Upper lobe of right lung (tissue), 1 donor: ENCODE data around the gene C2orf80. TPM values are rescaled to one million over a fixed set of nuclear protein-coding genes. Genes with fewer than 3 reads are reported as not detected.

Experiments used
- ATAC-seq: fragments of 200-7000 bp; cut with Tn5 transposase; one replicate; pipeline ENCODE4 v1.9.1; 2020; ENCODE audit warnings: mild to moderate bottlenecking, moderate library complexity
- DNase-seq: peaks from one replicate; pipeline ENCODE4 v3.0.0-alpha.2; 2020
- H3K27ac ChIP-seq: fragments of 200-600 bp; one replicate; pipeline ENCODE4 v1.8.0; 2022
- H3K27me3 ChIP-seq: fragments of 200-600 bp; one replicate; pipeline ENCODE4 v1.8.0; 2022; ENCODE audit warnings: mild to moderate bottlenecking
- H3K36me3 ChIP-seq: fragments of 200-600 bp; one replicate; pipeline ENCODE4 v1.8.0; 2022
- H3K4me1 ChIP-seq: fragments of 200-600 bp; one replicate; pipeline ENCODE4 v1.8.0; 2022
- H3K4me3 ChIP-seq: fragments of 200-600 bp; one replicate; pipeline ENCODE4 v1.8.0; 2022; ENCODE audit warnings: mild to moderate bottlenecking
- H3K9me3 ChIP-seq: fragments of 200-600 bp; one replicate; pipeline ENCODE4 v1.8.0; 2022
- intact Hi-C: fragments of 100-400 bp; cut with DNase I; formaldehyde crosslinking; loops from one replicate; pipeline ENCODE4 v1.11.0; 2022
- total RNA-seq: library from RNA; stranded (reverse); fragmentation: NEBNext Ultra II Directional; extraction: Animal tissue kit (Norgen Biotek cat#: 25700); gene quantifications from one replicate; pipeline ENCODE4 v1.2.1, GENCODE V29; 2021
- TF ChIP-seq, protein P1 (sequence below): fragments of 200-600 bp; IDR thresholded peaks from one replicate; pipeline ENCODE4 v1.8.0; 2022; ENCODE audit warnings: antibody characterized with exemption
- donor health status: DM: no; HTN: yes; CAD: no; lungs with severe emphysema.

The C2orf80 gene
- total RNA-seq, 1 donor from 2014 or later: not detected

DNA sequence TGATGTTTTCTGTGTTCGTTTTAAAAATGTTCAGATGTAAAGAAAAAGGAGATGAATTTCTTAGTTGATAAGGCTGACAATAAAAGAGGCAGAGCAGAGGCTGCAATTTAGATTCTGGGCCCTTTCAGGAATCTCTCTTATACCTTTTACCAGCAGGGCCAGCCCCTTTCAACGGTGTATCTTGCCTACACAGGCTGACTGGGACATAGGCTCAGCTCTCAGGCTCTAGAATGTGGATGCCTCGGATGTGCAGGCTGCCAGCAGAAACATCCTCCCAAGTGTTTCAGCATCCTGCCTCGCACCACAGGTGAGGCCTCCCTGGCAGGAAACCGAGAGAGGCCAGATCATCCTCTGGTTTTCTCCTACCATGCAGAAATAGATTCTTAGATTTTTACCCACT lies 3.4 kb downstream of the C2orf80 start:
- intact Hi-C loops: no loop called here
- Histone ChIP-seq H3K4me1 (no peaks in the 10 kb centered on the region), H3K4me3 (no peak overlapping the region), H3K36me3 (no peaks in the 10 kb centered on the region), H3K27ac (no peak overlapping the region), H3K9me3 (no peaks in the 10 kb centered on the region), H3K27me3 (no peaks in the 10 kb centered on the region)
- ATAC-seq (no peak), DNase-seq (no peak)
- TF ChIP-seq, protein P1, sequence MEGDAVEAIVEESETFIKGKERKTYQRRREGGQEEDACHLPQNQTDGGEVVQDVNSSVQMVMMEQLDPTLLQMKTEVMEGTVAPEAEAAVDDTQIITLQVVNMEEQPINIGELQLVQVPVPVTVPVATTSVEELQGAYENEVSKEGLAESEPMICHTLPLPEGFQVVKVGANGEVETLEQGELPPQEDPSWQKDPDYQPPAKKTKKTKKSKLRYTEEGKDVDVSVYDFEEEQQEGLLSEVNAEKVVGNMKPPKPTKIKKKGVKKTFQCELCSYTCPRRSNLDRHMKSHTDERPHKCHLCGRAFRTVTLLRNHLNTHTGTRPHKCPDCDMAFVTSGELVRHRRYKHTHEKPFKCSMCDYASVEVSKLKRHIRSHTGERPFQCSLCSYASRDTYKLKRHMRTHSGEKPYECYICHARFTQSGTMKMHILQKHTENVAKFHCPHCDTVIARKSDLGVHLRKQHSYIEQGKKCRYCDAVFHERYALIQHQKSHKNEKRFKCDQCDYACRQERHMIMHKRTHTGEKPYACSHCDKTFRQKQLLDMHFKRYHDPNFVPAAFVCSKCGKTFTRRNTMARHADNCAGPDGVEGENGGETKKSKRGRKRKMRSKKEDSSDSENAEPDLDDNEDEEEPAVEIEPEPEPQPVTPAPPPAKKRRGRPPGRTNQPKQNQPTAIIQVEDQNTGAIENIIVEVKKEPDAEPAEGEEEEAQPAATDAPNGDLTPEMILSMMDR: no peak

GRCh38 chr2:208183972-208184705 lies 5.7 kb downstream of the C2orf80 start:
- no peak overlapping the region for H3K27ac ChIP-seq
- DNase-seq (no peak), ATAC-seq (no peak)
- TF ChIP-seq, protein P1: no peak
- H3K36me3 ChIP-seq: no peaks in the 10 kb centered on the region
- no peak overlapping the region for H3K4me3 ChIP-seq
- H3K9me3 ChIP-seq: no peaks in the 10 kb centered on the region
- no peaks in the 10 kb centered on the region for H3K27me3 ChIP-seq
- intact Hi-C loops: no loop called here
- H3K4me1 ChIP-seq: no peaks in the 10 kb centered on the region

DNA sequence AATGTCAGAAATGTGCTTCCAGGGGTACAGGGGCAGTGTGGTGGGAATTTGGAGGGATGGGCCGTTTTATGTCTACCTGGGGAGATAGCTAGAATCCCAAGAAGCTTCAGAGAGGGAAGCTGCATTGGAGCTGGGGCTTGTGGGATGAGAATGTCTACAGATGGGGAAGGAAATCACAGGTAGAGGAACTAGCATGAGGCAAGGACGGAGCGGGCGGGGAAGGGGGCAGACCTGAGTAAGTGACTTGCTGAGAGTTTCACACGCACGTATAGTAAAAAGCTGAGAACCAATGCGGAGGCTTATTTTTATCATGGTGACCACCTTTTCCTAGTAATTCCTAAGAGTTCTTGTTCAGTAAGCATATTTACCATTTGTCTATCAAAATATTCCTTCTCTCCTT lies 6.3 kb downstream of the C2orf80 start:
- no peaks in the 10 kb centered on the region for H3K9me3 ChIP-seq
- H3K4me1 ChIP-seq: no peaks in the 10 kb centered on the region
- H3K27ac ChIP-seq: no peak overlapping the region
- no peaks in the 10 kb centered on the region for H3K27me3 ChIP-seq
- intact Hi-C loops: no loop called here
- no peak overlapping the region for H3K4me3 ChIP-seq
- DNase-seq (no peak), ATAC-seq (no peak)
- no peaks in the 10 kb centered on the region for H3K36me3 ChIP-seq
- TF ChIP-seq, protein P1: no peak

DNA sequence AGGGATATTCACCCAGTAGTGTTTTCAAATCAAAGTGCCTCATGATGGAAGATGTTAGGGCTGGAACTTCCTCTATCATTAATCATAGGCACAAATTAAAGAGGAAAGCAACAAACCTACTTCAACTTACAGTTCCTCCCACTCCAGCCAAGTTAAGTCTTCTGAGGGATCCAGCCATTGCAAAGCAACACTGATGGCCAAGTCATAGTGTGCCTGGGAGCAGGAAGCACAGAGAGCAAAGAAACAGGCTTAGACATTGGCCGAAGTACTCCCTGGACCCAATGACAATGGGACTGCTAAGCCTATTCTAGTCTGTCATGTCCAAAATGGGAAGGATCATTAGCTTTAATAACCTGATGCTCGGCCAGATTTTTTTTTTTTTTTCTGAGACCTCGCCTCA lies 7.0 kb downstream of the C2orf80 start:
- Histone ChIP-seq H3K27ac (no peak overlapping the region), H3K9me3 (no peaks in the 10 kb centered on the region), H3K27me3 (no peaks in the 10 kb centered on the region), H3K4me3 (no peak overlapping the region), H3K36me3 (no peaks in the 10 kb centered on the region), H3K4me1 (no peaks in the 10 kb centered on the region)
- TF ChIP-seq, protein P1: no peak
- intact Hi-C loops: no loop called here
- no peak for DNase-seq
- ATAC-seq: no peak

DNA sequence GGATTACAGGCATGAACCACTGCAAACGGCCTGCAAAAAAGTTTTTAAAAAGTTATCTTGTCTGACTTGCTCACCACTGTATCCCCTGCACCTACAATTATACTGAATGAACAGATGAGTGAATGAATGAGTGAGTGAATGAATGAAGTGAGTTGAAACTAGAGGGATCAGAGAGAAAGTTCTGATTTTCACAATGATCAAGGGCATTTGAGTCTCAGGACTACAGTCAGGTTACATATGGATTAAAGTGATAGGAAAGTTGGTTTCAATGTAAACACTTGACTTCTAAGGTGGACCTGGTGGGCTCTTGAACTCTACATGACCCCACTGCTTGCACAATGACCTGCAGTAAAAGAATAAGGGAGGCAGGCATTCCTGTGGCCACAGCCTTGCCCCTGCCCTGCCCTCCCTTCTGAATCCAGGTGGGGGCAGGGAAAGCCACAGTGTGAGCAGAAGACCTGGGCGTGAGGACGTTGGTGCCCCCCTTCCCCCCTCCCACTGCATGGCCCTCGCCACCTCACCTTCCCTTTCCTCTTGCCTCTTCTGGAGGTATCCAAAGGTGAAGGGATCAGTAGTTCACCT lies 10.7 kb downstream of the C2orf80 start:
- TF ChIP-seq, protein P1: no peak
- no peak overlapping the region for H3K27ac ChIP-seq
- H3K36me3 ChIP-seq: no peaks in the 10 kb centered on the region
- DNase-seq: peak; percentile 66
- H3K4me1 ChIP-seq: no peaks in the 10 kb centered on the region
- ATAC-seq: peak; percentile 71
- no peak overlapping the region for H3K4me3 ChIP-seq
- intact Hi-C loops: no loop called here
- H3K9me3 ChIP-seq: no peaks in the 10 kb centered on the region
- H3K27me3 ChIP-seq: no peaks in the 10 kb centered on the region

- DNase-seq (no peak), ATAC-seq (no peak)
- Histone ChIP-seq H3K27me3 (no peaks in the 10 kb centered on the region), H3K27ac (no peak overlapping the region), H3K4me1 (peaks cover 3% of the 10 kb centered on the region), H3K36me3 (no peaks in the 10 kb centered on the region), H3K9me3 (no peaks in the 10 kb centered on the region), H3K4me3 (no peak overlapping the region)
- TF ChIP-seq, protein P1: no peak
- intact Hi-C loops: no loop called here
These were observed 14.0 kb downstream of the C2orf80 start for GRCh38 chr2:208175840-208176153.
